Choroid plexus epithelial cell (primary cell): ENCODE results near the gene KANK2.

Experiments used
- DNase-seq: peaks from one replicate; pipeline ENCODE4 v3.0.0-alpha.2; 2010; ENCODE audit warnings: low read depth
- H3K4me3 ChIP-seq: 2 replicates; pipeline ENCODE4 v1.5.1; 2011; ENCODE audit warnings: low read depth, mild to moderate bottlenecking, control low read depth, low read length, moderate library complexity
- CTCF ChIP-seq: conservative IDR thresholded peaks from 2 replicates; pipeline ENCODE4 v1.5.1; 2011; ENCODE audit warnings: low read depth, mild to moderate bottlenecking, control low read depth, inconsistent platforms, low read length, moderate library complexity

Gene KANK2

GRCh38 chr19:11138601-11139300 is 58.6 kb downstream of the KANK2 start:
- peak; percentile 77 for DNase-seq
- TF ChIP-seq CTCF: peak; percentile 1
- H3K4me3 ChIP-seq: no peak overlapping the region

- H3K4me3 ChIP-seq: peak overlapping the region; percentile 28
- DNase-seq: peak; percentile 92
- peak; percentile 85 for TF ChIP-seq CTCF
These were observed 59.6 kb downstream of the KANK2 start for GRCh38 chr19:11137542-11138384.

GRCh38 chr19:11136400-11137101 is 60.8 kb downstream of the KANK2 start:
- no peak for DNase-seq
- no peak overlapping the region for H3K4me3 ChIP-seq
- no peak for TF ChIP-seq CTCF

- no peak overlapping the region for H3K4me3 ChIP-seq
- no peak for DNase-seq
- no peak for TF ChIP-seq CTCF
These were observed 65.9 kb downstream of the KANK2 start for GRCh38 chr19:11131471-11131870.

DNA sequence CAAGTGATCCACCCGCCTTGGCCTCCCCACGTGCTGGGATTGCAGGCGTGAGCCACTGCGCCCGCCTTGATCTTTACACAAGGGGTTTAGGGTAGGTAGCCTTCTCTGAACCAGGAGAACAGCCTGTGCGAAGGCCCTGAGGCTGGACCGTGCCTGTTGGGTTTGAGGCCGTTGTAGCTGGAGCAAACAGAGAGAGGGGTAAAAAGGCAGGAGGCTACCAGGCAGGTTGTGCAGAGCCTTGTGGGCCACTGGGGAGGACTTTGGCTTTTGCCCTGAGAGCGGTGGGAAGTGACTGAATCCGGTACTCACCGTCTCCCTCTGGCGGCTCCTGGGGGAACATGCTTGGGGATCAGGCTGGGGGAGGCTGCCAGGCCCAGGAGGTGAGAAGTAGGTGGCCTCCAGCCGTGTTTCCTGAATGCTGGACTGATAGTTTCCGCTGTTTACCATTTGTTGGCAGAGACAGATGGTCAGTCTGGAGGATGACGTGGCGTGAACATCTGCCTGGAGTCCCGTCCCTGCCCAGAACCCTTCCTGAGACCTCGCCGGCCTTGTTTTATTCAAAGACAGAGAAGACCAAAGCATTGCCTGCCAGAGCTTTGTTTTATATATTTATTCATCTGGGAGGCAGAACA is 66.4 kb downstream of the KANK2 start:
- H3K4me3 ChIP-seq: no peak overlapping the region
- DNase-seq: peak; percentile 78
- TF ChIP-seq CTCF: peak; percentile 90

DNA sequence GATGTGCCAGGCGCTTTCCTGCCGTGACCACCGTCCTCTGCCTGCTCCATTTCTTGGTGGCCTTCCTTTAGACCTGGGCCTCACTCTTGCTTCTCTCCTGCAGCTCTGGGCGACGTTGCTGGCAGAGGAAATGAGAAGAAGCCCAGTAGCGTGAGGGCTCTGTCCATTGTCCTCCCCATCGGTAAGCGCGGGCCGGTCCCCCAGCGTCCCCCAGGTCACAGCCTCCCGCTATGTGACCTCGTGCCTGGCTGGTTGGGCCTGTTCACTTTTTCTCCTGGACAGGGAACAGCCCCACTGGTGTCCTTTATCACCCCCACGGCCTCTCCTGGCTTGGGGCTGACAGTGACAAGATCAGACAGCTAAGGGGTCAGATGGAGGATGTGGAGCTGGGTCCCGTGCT is 69.4 kb downstream of the KANK2 start:
- no peak for TF ChIP-seq CTCF
- H3K4me3 ChIP-seq: no peak overlapping the region
- no peak for DNase-seq
